Ovary (tissue), 9 donors: Measurements from ENCODE around the gene KHDC4. TPM values are rescaled to one million over a fixed set of nuclear protein-coding genes. Genes with fewer than 3 reads are reported as not detected.

Source experiments
- DNase-seq, 5 donors: peaks; one replicate each; pipeline ENCODE4 v3.0.0-alpha.2; 2019 to 2020
- H3K27ac ChIP-seq, 2 donors: fragments of 200-600 bp; one replicate each; pipeline versions ENCODE4 v1.5.1 to v1.8.0; 2019 to 2022
- H3K27me3 ChIP-seq: fragments of 200-600 bp; one replicate; pipeline ENCODE4 v1.8.0; 2022
- H3K36me3 ChIP-seq: fragments of 200-600 bp; sonication (generic); one replicate; pipeline ENCODE4 v1.5.1; 2019
- H3K4me1 ChIP-seq: one replicate; pipeline ENCODE4 v1.8.1; 2013; ENCODE audit warnings: mild to moderate bottlenecking, moderate library complexity; ENCODE audit not compliant: insufficient read depth
- H3K4me3 ChIP-seq: fragments of 200-600 bp; sonication (generic); one replicate; pipeline ENCODE4 v1.5.1; 2017
- H3K9me3 ChIP-seq, 2 donors: fragments of 200-600 bp in 1 of 2; sonication (generic) in 1 of 2; one replicate each; pipeline versions ENCODE4 v1.5.1 to v1.8.1; 2013 to 2019; ENCODE audit warnings: mild to moderate bottlenecking in 1 of 2, moderate library complexity in 1 of 2
- CTCF ChIP-seq, 3 donors: fragments of 450-650 bp in 2 of 3; fragments of 200-600 bp in 1 of 3; IDR thresholded peaks; one replicate each; pipeline versions ENCODE4 v1.5.1 to v1.8.0; 2016 to 2022; ENCODE audit warnings: antibody characterized with exemption in 3 of 3, mild to moderate bottlenecking in 1 of 3
- EP300 ChIP-seq: sonication (generic); formaldehyde crosslinking; IDR thresholded peaks from one replicate; pipeline ENCODE4 v1.6.1; 2017; ENCODE audit warnings: antibody characterized with exemption
- POLR2A ChIP-seq: fragments of 450-650 bp; IDR thresholded peaks from one replicate; pipeline ENCODE4 v1.6.1; 2017; ENCODE audit warnings: antibody characterized with exemption, mild to moderate bottlenecking, moderate library complexity
- WGBS, 3 donors: extraction: QIAGEN DNeasy Blood & Tissue Kit in 1 of 3; methylation state at CpG; one replicate each; pipeline versions ENCODE4 v1.1.5 to v1.1.7; 2013 to 2017; 5-methylcytosine and 5-hydroxymethylcytosine counted together
- intact Hi-C, 4 donors: fragments of 100-400 bp; cut with DNase I; formaldehyde crosslinking; loops; one replicate each; pipeline versions ENCODE4 v1.11.0 to v1.15.1; 2022 to 2023
- polyA plus RNA-seq, 2 donors: library from polyadenylated mRNA; stranded (reverse); fragments of 200-250 nt in 1 of 2; fragments of 350-450 nt in 1 of 2; fragmentation: Illumina TruSeq in 1 of 2; extraction: RNeasy Lipid Tissue Mini Kit (QIAGEN cat#74804) in 1 of 2; gene quantifications; one replicate each; pipeline ENCODE4 v1.2.3, GENCODE V29; 2013 to 2014
- total RNA-seq, 7 donors: library from RNA; depleted of rRNA in 2 of 7; stranded (reverse); fragments of >200 nt in 2 of 7; fragmentation: NEBNext Ultra II Directional in 3 of 7; extraction: Animal tissue kit (Norgen Biotek cat#: 25700) in 3 of 7; gene quantifications; one replicate each; pipeline versions ENCODE4 v1.1.0 to v1.2.4, GENCODE V29; 2016 to 2023
- donor health status: DM: no; HTN: no; CAD: no; lungs with moderate emphysema.
- donor health status: DM: no; HTN: no; CAD: no.
- donor health status: Bipolar disorder and iron deficiency.
- donor health status: DM: yes; HTN: yes; CAD: no.
- donor health status: DM: no; HTN: no; CAD: no.
- donor health status: DM: yes; HTN: yes; CAD: no.

KHDC4 gene
- total and polyA plus RNA-seq, 9 donors = 35.4 to 61.1 (median 46.4) TPM

- Histone ChIP-seq H3K36me3 (no peaks in the 10 kb centered on the region), H3K4me3 (peak overlapping the region; percentile 78), H3K9me3 (no peaks in the 10 kb centered on the region), H3K4me1 (peaks cover 42% of the 10 kb centered on the region), H3K27ac (peak overlapping the region in 1 of 2 donors; percentile 91), H3K27me3 (no peaks in the 10 kb centered on the region)
- no peak for TF ChIP-seq POLR2A
- TF ChIP-seq EP300 = no peak
- 26 to 35% (median 27%) methylated on average over 13 of the region's 13 CpGs for WGBS, 3 donors
- no peak for DNase-seq
- intact Hi-C loops = loop anchor here (5.0 kb wide), 2 partner anchors 32 to 112 kb away; partner anchors contain the start of gene RXFP4 (in 4 of the 4)
Observed at GRCh38 chr1:155974208-155975115, 40.2 kb upstream of the KHDC4 start.

- no peaks in the 10 kb centered on the region for H3K27me3 ChIP-seq
- H3K27ac ChIP-seq = no peak overlapping the region
- WGBS, 3 donors = 89 to 90% (median 90%) methylated on average over 3 of the region's 3 CpGs
- no peaks in the 10 kb centered on the region for H3K9me3 ChIP-seq
- H3K4me1 ChIP-seq = peaks cover 46% of the 10 kb centered on the region
- no peak for DNase-seq
- no peaks in the 10 kb centered on the region for H3K36me3 ChIP-seq
- H3K4me3 ChIP-seq = no peak overlapping the region
- intact Hi-C loops = no loop called here
- no peak for TF ChIP-seq EP300
- TF ChIP-seq POLR2A = no peak
- no peak for TF ChIP-seq CTCF (IDR thresholded peaks at IDR 0.05)
Observed at GRCh38 chr1:155973723-155974122, 39.5 kb upstream of the KHDC4 start.

- Histone ChIP-seq H3K27ac (no peak overlapping the region), H3K36me3 (no peaks in the 10 kb centered on the region), H3K9me3 (no peaks in the 10 kb centered on the region), H3K27me3 (no peaks in the 10 kb centered on the region), H3K4me3 (no peak overlapping the region), H3K4me1 (peaks cover 57% of the 10 kb centered on the region)
- no peak for TF ChIP-seq POLR2A
- no peak for TF ChIP-seq CTCF (IDR thresholded peaks at IDR 0.05)
- no peak for TF ChIP-seq EP300
- 81 to 90% (median 88%) methylated on average over 9 of the region's 9 CpGs for WGBS, 3 donors
- no peak for DNase-seq
- intact Hi-C loops = no loop called here
Observed at GRCh38 chr1:155971910-155972809, 37.9 kb upstream of the KHDC4 start.

GRCh38 chr1:155970531-155971167 is 36.4 kb upstream of the KHDC4 start:
- Histone ChIP-seq H3K36me3 (no peaks in the 10 kb centered on the region), H3K9me3 (no peaks in the 10 kb centered on the region), H3K27ac (peak overlapping the region in 1 of 2 donors; percentile 20), H3K4me3 (no peak overlapping the region), H3K4me1 (peaks cover 54% of the 10 kb centered on the region), H3K27me3 (no peaks in the 10 kb centered on the region)
- no peak for TF ChIP-seq EP300
- no peak for TF ChIP-seq POLR2A
- TF ChIP-seq CTCF (IDR thresholded peaks at IDR 0.05) = no peak
- peak; percentile 50 to 60 (median 57) for DNase-seq
- WGBS, 3 donors = 27 to 34% (median 29%) methylated on average over 11 of the region's 11 CpGs
- intact Hi-C loops = no loop called here
